H9 (cell line): ENCODE data around the gene AHNAK2. TPM values are rescaled to one million over a fixed set of nuclear protein-coding genes. Genes with fewer than 3 reads are reported as not detected.

Experiments
- DNase-seq: peaks from one replicate; pipeline ENCODE4 v3.0.0-alpha.2; 2017
- H2AFZ ChIP-seq: one replicate; pipeline ENCODE4 v1.6.1; 2013; ENCODE audit warnings: mild to moderate bottlenecking, low read length, control low read depth, moderate library complexity
- H2AK5ac ChIP-seq: 2 replicates; pipeline ENCODE4 v1.6.1; 2013; ENCODE audit warnings: low read length, control low read depth, mixed read lengths; ENCODE audit not compliant: insufficient read length
- H2BK120ac ChIP-seq: one replicate; pipeline ENCODE4 v1.6.1; 2013; ENCODE audit warnings: low read depth, mild to moderate bottlenecking, low read length, control low read depth, inconsistent platforms; ENCODE audit not compliant: poor library complexity, severe bottlenecking
- H2BK12ac ChIP-seq: 2 replicates; pipeline ENCODE4 v1.6.1; 2013; ENCODE audit warnings: low read length, control low read depth, mixed read lengths, low read depth; ENCODE audit not compliant: insufficient read length
- H2BK15ac ChIP-seq: 2 replicates; pipeline ENCODE4 v1.6.1; 2013; ENCODE audit warnings: low read depth, low read length, control low read depth
- H2BK20ac ChIP-seq: one replicate; pipeline ENCODE4 v1.6.1; 2013; ENCODE audit warnings: low read depth, mild to moderate bottlenecking, low read length, control low read depth, inconsistent platforms; ENCODE audit not compliant: poor library complexity, severe bottlenecking
- H2BK5ac ChIP-seq: 2 replicates; pipeline ENCODE4 v1.6.1; 2013; ENCODE audit warnings: low read length, control low read depth, mixed read lengths; ENCODE audit not compliant: insufficient read length
- H3K14ac ChIP-seq: 2 replicates; pipeline ENCODE4 v1.6.1; 2013; ENCODE audit warnings: low read length, control low read depth; ENCODE audit not compliant: insufficient read depth
- H3K18ac ChIP-seq: 2 replicates; pipeline ENCODE4 v1.6.1; 2013; ENCODE audit warnings: low read depth, mild to moderate bottlenecking, mixed read lengths, low read length, control low read depth; ENCODE audit not compliant: insufficient read length
- H3K23ac ChIP-seq: 2 replicates; pipeline ENCODE4 v1.6.1; 2013; ENCODE audit warnings: low read length, control low read depth, mixed read lengths, low read depth; ENCODE audit not compliant: insufficient read length
- H3K23me2 ChIP-seq: 2 replicates; pipeline ENCODE4 v1.6.1; 2013; ENCODE audit warnings: low read depth, mild to moderate bottlenecking, mixed read lengths, low read length, control low read depth; ENCODE audit not compliant: insufficient read length, poor library complexity, severe bottlenecking
- H3K27ac ChIP-seq: 2 replicates; pipeline ENCODE4 v1.5.1; 2013; ENCODE audit warnings: low read length, control low read depth, mixed read lengths, low read depth; ENCODE audit not compliant: insufficient read length
- H3K27me3 ChIP-seq: 2 replicates; pipeline ENCODE4 v1.6.1; 2013; ENCODE audit warnings: low read length, control low read depth, inconsistent platforms; ENCODE audit not compliant: insufficient read depth
- H3K4ac ChIP-seq: 2 replicates; pipeline ENCODE4 v1.6.1; 2013; ENCODE audit warnings: low read depth, mild to moderate bottlenecking, control low read depth, inconsistent platforms, low read length, moderate library complexity
- H3K4me1 ChIP-seq: 2 replicates; pipeline ENCODE4 v1.6.1; 2013; ENCODE audit warnings: low read length, control low read depth, inconsistent platforms; ENCODE audit not compliant: insufficient read depth
- H3K4me2 ChIP-seq: 2 replicates; pipeline ENCODE4 v1.6.1; 2013; ENCODE audit warnings: low read length, control low read depth, mixed read lengths; ENCODE audit not compliant: insufficient read length, insufficient read depth
- H3K56ac ChIP-seq: 2 replicates; pipeline ENCODE4 v1.6.1; 2013; ENCODE audit warnings: low read depth, mild to moderate bottlenecking, mixed read lengths, low read length, control low read depth; ENCODE audit not compliant: insufficient read length
- H3K79me1 ChIP-seq: 2 replicates; pipeline ENCODE4 v1.6.1; 2013; ENCODE audit warnings: low read depth, mild to moderate bottlenecking, moderate library complexity, low read length, control low read depth, inconsistent platforms; ENCODE audit not compliant: insufficient read depth, poor library complexity, severe bottlenecking
- H3K79me2 ChIP-seq: 2 replicates; pipeline ENCODE4 v1.6.1; 2013; ENCODE audit warnings: low read length, control low read depth, inconsistent platforms; ENCODE audit not compliant: insufficient read depth
- H3K9ac ChIP-seq: 2 replicates; pipeline ENCODE4 v1.6.1; 2013; ENCODE audit warnings: low read length, control low read depth, mixed read lengths; ENCODE audit not compliant: insufficient read length; ENCODE audit errors: extremely low read depth
- H3K9me3 ChIP-seq: one replicate; pipeline ENCODE4 v1.6.1; 2013; ENCODE audit warnings: low read depth, low read length, inconsistent platforms; ENCODE audit not compliant: control insufficient read depth
- H3T11ph ChIP-seq: one replicate; pipeline ENCODE4 v1.6.1; 2013; ENCODE audit warnings: mild to moderate bottlenecking, low read length, control low read depth, inconsistent platforms
- H4K20me1 ChIP-seq: one replicate; pipeline ENCODE4 v1.6.1; 2013; ENCODE audit not compliant: control insufficient read depth, insufficient read length, insufficient read depth
- H4K5ac ChIP-seq: 2 replicates; pipeline ENCODE4 v1.6.1; 2013; ENCODE audit warnings: low read depth, mild to moderate bottlenecking, mixed read lengths, low read length, control low read depth; ENCODE audit not compliant: insufficient read length
- H4K8ac ChIP-seq: replicated peaks from 2 replicates; pipeline ENCODE4 v1.6.1; 2013; ENCODE audit warnings: low read length, control low read depth, mixed read lengths, low read depth; ENCODE audit not compliant: insufficient read length
- H4K91ac ChIP-seq: 2 replicates; pipeline ENCODE4 v1.6.1; 2013; ENCODE audit warnings: low read depth, mild to moderate bottlenecking, moderate library complexity, mixed read lengths, low read length, control low read depth; ENCODE audit not compliant: insufficient read length
- H3K27ac Mint-ChIP-seq, 3 experiments: 2 replicates in 2 of 3; 3 replicates in 1 of 3; pipeline ENCODE4 v1.8.0; 2020 to 2021; ENCODE audit warnings: mixed read lengths in 3 of 3, mild to moderate bottlenecking in 1 of 3, moderate library complexity in 1 of 3
- H3K27me3 Mint-ChIP-seq: 2 replicates; pipeline ENCODE4 v1.8.0; 2021; ENCODE audit warnings: low read depth, mild to moderate bottlenecking, moderate library complexity, mixed read lengths
- H3K36me3 Mint-ChIP-seq, 3 experiments: 2 replicates in 2 of 3; 3 replicates in 1 of 3; pipeline ENCODE4 v1.8.0; 2020 to 2021; ENCODE audit warnings: low read depth in 3 of 3, mixed read lengths in 3 of 3; ENCODE audit not compliant: insufficient read depth in 1 of 3
- H3K4me1 Mint-ChIP-seq, 2 experiments: 2 replicates each; pipeline ENCODE4 v1.8.0; 2020; ENCODE audit warnings: mixed read lengths in 2 of 2
- H3K4me3 Mint-ChIP-seq, 2 experiments: 2 replicates in 1 of 2; 3 replicates in 1 of 2; pipeline ENCODE4 v1.8.0; 2020 to 2021; ENCODE audit warnings: mild to moderate bottlenecking in 2 of 2, mixed read lengths in 2 of 2, moderate library complexity in 1 of 2
- H3K9me3 Mint-ChIP-seq, 2 experiments: 2 replicates in 1 of 2; 3 replicates in 1 of 2; pipeline ENCODE4 v1.8.0; 2020; ENCODE audit warnings: mild to moderate bottlenecking in 2 of 2, mixed read lengths in 2 of 2, moderate library complexity in 1 of 2
- CTCF ChIP-seq: fragments of 200-600 bp; sonication (generic); conservative IDR thresholded peaks from 3 replicates; pipeline ENCODE4 v1.8.0; 2021; ENCODE audit warnings: antibody characterized with exemption, mild to moderate bottlenecking
- WGBS: extraction: QIAGEN DNeasy Blood & Tissue Kit; methylation state at CpG from one replicate; pipeline ENCODE4 v1.1.7; 2013; ENCODE audit warnings: missing lambda C conversion rate, low lambda C conversion rate, mixed read lengths; ENCODE audit not compliant: insufficient read length; ENCODE audit errors: extremely low coverage; 5-methylcytosine and 5-hydroxymethylcytosine counted together
- total RNA-seq: library from RNA; stranded (reverse); gene quantifications from 2 replicates; pipeline ENCODE4 v1.2.1, GENCODE V29; 2021

AHNAK2 gene
- total RNA-seq, 1 experiment from 2014 or later, result 2.8 TPM

GRCh38 chr14:105026033-105026785, 48.0 kb upstream of the AHNAK2 start:
- H3K9me3 Mint-ChIP-seq, result peaks cover 0 to 3% of the 10 kb centered on the region in 2 experiments; a peak in 2 of 5 replicates
- H3K9me3 ChIP-seq, result no peaks in the 10 kb centered on the region
- no peaks in the 10 kb centered on the region for H3K27me3 ChIP-seq
- H3K18ac ChIP-seq, result no peak overlapping the region
- H2BK12ac ChIP-seq, result no peak overlapping the region
- no peak overlapping the region for H4K91ac ChIP-seq
- no peak overlapping the region for H2BK15ac ChIP-seq
- peaks cover 16 to 17% of the 10 kb centered on the region in 2 experiments for H3K4me1 Mint-ChIP-seq
- H2AK5ac ChIP-seq, result no peak overlapping the region
- no peaks in the 10 kb centered on the region for H4K20me1 ChIP-seq
- no peak overlapping the region for H3K27ac ChIP-seq
- no peak overlapping the region for H3T11ph ChIP-seq
- H3K27ac Mint-ChIP-seq, result no peak overlapping the region
- no peak overlapping the region for H3K4me2 ChIP-seq
- H3K23ac ChIP-seq, result no peak overlapping the region
- H2AFZ ChIP-seq, result no peak overlapping the region
- no peaks in the 10 kb centered on the region for H3K79me2 ChIP-seq
- H3K4me1 ChIP-seq, result no peaks in the 10 kb centered on the region
- no peak for DNase-seq
- H3K79me1 ChIP-seq, result no peaks in the 10 kb centered on the region
- H3K36me3 Mint-ChIP-seq, result peaks cover 0 to 3% (median 0%) of the 10 kb centered on the region in 3 experiments; a peak in 2 of 7 replicates
- WGBS, result no CpG with 5 or more reads among the region's 16 CpGs
- H3K27me3 Mint-ChIP-seq, result peaks cover 28% of the 10 kb centered on the region
- H4K8ac ChIP-seq, result no peak overlapping the region
- no peak overlapping the region for H3K4me3 Mint-ChIP-seq
- no peak overlapping the region for H4K5ac ChIP-seq
- peaks cover 7% of the 10 kb centered on the region for H3K23me2 ChIP-seq
- H2BK5ac ChIP-seq, result no peak overlapping the region
- H3K4ac ChIP-seq, result no peak overlapping the region
- H3K56ac ChIP-seq, result no peak overlapping the region
- no peak overlapping the region for H3K9ac ChIP-seq
- no peak overlapping the region for H2BK120ac ChIP-seq
- no peak for TF ChIP-seq CTCF
- no peak overlapping the region for H2BK20ac ChIP-seq
- H3K14ac ChIP-seq, result no peak overlapping the region
